Cardiac muscle cell (in vitro differentiated cells and primary cell): ENCODE measurements around the gene PLEKHF1. TPM values are rescaled to one million over a fixed set of nuclear protein-coding genes. Genes with fewer than 3 reads are reported as not detected.

Experiments used
- DNase-seq, 2 donors: peaks; one replicate each; pipeline versions ENCODE4 v3.0.0 to v3.0.0-alpha.2; 2010 to 2017; ENCODE audit warnings: low read depth in 1 of 2, low spot score in 1 of 2
- H3K27ac ChIP-seq: fragments of 200-600 bp; sonication (generic); 2 replicates; pipeline ENCODE4 v1.5.1; 2016
- H3K27me3 ChIP-seq: fragments of 200-600 bp; sonication (generic); 2 replicates; pipeline ENCODE4 v1.6.0; 2016; ENCODE audit warnings: control low read depth
- H3K36me3 ChIP-seq: fragments of 200-600 bp; sonication (generic); 2 replicates; pipeline ENCODE4 v1.5.1; 2016; ENCODE audit warnings: control low read depth
- H3K4me1 ChIP-seq: fragments of 200-600 bp; sonication (generic); 2 replicates; pipeline ENCODE4 v1.8.1; 2017; ENCODE audit warnings: low read depth, mild to moderate bottlenecking, mixed run types
- H3K4me3 ChIP-seq: fragments of 200-600 bp; sonication (generic); 2 replicates; pipeline ENCODE4 v1.5.1; 2016; ENCODE audit warnings: mild to moderate bottlenecking
- H3K9me3 ChIP-seq: fragments of 200-600 bp; sonication (generic); 2 replicates; pipeline ENCODE4 v1.5.1; 2017; ENCODE audit warnings: low read depth, mild to moderate bottlenecking, control low read depth
- CTCF ChIP-seq: IDR thresholded peaks from 2 replicates; pipeline ENCODE4 v1.5.1; 2012; ENCODE audit warnings: low read depth, mild to moderate bottlenecking, low read length
- polyA plus RNA-seq: library from polyadenylated mRNA; unstranded; fragments of >200 nt; fragmentation: Nextera tagmentation; extraction: Ambion mirVana; gene quantifications from 2 replicates; pipeline ENCODE4 v1.2.1, GENCODE V29; 2016
- total RNA-seq: library from RNA; depleted of rRNA; stranded (reverse); fragments of >200 nt; gene quantifications from 2 replicates; pipeline ENCODE4 v1.2.3, GENCODE V29; 2016

The PLEKHF1 gene
- total and polyA plus RNA-seq, 2 experiments from 2014 or later = 2.3 to 3.0 TPM

GRCh38 chr19:29618871-29619270 lies 46.4 kb upstream of the PLEKHF1 start:
- no peak overlapping the region for H3K27ac ChIP-seq

GRCh38 chr19:29620931-29621351 lies 44.3 kb upstream of the PLEKHF1 start:
- Histone ChIP-seq H3K27me3 (no peaks in the 10 kb centered on the region), H3K9me3 (no peaks in the 10 kb centered on the region), H3K27ac (no peak overlapping the region), H3K36me3 (peaks cover under 1% of the 10 kb centered on the region), H3K4me3 (no peak overlapping the region), H3K4me1 (no peaks in the 10 kb centered on the region)
- TF ChIP-seq CTCF = no peak
- DNase-seq = no peak

More at GRCh38 chr19:29618871-29619270, 46.4 kb upstream of the PLEKHF1 start:
- no peak for DNase-seq
- H3K36me3 ChIP-seq = peaks cover 5% of the 10 kb centered on the region
- H3K9me3 ChIP-seq = no peaks in the 10 kb centered on the region
- no peaks in the 10 kb centered on the region for H3K27me3 ChIP-seq
- no peaks in the 10 kb centered on the region for H3K4me1 ChIP-seq
- no peak for TF ChIP-seq CTCF
- H3K4me3 ChIP-seq = no peak overlapping the region

- Histone ChIP-seq H3K4me1 (no peaks in the 10 kb centered on the region), H3K4me3 (no peak overlapping the region), H3K36me3 (no peaks in the 10 kb centered on the region), H3K9me3 (no peaks in the 10 kb centered on the region), H3K27me3 (no peaks in the 10 kb centered on the region), H3K27ac (no peak overlapping the region)
- DNase-seq = peak in 1 of 2 donors; percentile 24
- no peak for TF ChIP-seq CTCF
These were observed 42.8 kb upstream of the PLEKHF1 start for GRCh38 chr19:29622166-29623070.

DNA sequence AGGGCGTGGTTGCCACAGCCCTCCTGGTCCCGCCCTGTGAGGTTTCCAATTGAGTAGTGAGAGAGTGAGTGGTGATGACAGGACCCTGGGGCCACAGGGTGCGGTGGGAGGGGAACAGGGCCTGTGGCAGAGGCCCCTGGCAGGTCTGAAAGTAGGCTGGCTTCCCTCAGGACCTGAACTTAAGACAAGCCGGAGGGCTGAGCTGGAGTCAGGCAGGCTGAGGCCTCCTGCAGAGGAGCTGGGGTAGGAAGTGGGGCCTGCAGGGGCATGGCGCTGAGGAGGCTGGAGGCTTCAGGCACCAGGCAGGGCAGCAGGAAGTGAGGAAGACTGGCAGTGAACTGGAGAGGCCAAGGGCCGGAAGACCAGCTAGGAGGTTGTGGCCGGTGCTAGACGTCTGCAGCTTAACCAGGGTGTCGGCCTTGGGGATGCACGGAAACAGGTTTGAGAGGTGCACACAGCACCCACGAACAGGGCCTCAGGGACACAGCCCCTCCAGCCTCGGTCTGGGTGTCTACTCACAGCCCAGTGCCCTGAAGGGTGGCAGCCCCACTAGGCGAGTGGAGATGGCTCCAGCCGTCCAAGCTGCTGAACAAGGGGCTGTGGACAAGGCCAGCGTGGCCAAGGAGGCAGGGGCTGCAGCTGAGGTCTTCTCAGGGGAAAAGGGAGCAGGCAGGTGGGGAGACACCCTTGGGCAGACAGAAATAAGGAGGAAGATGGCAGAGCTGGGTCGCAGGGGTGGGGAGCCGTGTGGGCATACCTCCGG lies 41.4 kb upstream of the PLEKHF1 start:
- Histone ChIP-seq H3K4me1 (no peaks in the 10 kb centered on the region), H3K36me3 (no peaks in the 10 kb centered on the region), H3K27ac (no peak overlapping the region), H3K4me3 (no peak overlapping the region), H3K9me3 (no peaks in the 10 kb centered on the region), H3K27me3 (no peaks in the 10 kb centered on the region)
- DNase-seq = no peak
- TF ChIP-seq CTCF = no peak

- no peaks in the 10 kb centered on the region for H3K27me3 ChIP-seq
- H3K4me3 ChIP-seq = no peak overlapping the region
- no peak for DNase-seq
- H3K36me3 ChIP-seq = no peaks in the 10 kb centered on the region
- H3K4me1 ChIP-seq = no peaks in the 10 kb centered on the region
- H3K9me3 ChIP-seq = no peaks in the 10 kb centered on the region
- no peak for TF ChIP-seq CTCF
- no peak overlapping the region for H3K27ac ChIP-seq
These were observed 40.6 kb upstream of the PLEKHF1 start for GRCh38 chr19:29624489-29625185.
